Endothelial cell of hepatic sinusoid (primary cell): Measurements from ENCODE around the gene CCL13.

Experiments
- in situ Hi-C: cut with HindIII; loops from 2 replicates; pipeline ENCODE4 v1.10.0; 2017; ENCODE audit warnings: low sequenced_read_pairs

The CCL13 gene

DNA sequence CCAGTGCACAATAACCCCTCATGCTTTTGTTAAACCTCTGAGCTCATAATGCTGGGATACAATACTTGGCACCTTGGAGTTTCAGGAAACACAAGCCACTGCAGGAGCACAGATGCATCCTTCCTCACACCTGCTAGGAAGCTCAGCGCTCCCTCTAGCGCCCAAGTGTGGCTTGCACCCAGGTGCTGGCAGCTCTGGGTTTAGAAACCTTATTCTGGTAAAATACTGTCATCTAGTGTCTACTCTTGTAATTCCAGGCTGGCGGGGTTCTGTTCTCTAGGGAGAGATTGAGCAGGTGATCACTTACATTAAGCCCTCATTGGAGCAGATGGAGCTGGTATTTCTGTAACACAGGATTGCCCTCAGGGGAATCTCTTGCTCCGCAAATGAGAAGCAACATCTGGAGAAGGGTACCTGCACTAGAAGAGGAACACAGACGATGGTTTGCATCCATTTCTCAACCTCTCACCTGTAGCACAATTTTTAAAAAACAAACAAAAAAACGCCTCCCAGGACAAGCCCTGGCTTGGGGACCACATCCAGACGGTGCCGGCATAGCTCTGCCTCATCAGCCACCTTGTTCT lies 5.3 kb downstream of the CCL13 start:
- in situ Hi-C loops = no loop called here

DNA sequence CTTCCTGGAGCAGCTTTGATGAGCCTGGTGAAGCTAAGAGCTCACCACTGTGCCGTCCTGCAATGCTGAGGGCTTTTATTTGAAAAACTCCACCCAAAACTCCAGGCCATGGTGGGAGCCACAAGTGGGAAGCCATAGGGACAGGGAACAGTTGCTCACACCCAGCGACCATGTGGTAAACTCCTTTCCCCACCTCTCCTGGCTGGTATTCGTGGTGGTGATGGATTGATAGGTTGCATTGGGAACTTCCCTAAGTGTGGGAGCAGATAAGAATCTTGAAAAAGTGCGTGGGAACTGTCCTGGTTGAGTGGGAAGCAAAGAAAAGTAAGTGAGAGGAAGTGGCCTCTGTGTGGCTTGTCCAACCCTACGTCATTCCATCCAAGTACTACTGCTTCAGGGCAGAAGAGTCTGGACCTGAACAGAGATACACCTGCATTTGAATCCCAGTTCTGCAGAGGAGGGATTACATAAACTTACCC lies 6.9 kb downstream of the CCL13 start, which contains the start of gene CCL1:
Gene CCL1, minus strand, starts transcription at position 51 of the 479 bp plus-strand sequence. CDS start 72 bp downstream, outside the sequence.
- in situ Hi-C loops = no loop called here

DNA sequence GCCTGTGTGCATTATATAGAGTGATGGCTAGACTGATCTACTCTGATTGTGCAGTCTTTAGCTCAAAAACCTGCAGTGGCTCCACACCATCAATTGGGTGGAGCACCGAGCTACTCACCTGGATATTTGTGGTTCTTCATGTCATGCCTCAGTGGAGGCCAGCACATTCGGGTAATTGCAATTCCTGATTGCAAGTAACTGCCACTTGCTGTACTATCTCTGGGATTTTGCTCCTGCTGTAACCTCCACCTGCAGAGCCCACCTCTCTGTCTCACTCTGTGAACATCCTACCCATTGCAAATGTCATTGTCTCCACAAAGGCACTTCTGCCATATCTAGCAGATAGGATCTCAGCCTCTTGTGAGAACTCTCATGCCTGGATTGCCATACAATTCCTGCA lies 8.5 kb downstream of the CCL13 start:
- in situ Hi-C loops = no loop called here

DNA sequence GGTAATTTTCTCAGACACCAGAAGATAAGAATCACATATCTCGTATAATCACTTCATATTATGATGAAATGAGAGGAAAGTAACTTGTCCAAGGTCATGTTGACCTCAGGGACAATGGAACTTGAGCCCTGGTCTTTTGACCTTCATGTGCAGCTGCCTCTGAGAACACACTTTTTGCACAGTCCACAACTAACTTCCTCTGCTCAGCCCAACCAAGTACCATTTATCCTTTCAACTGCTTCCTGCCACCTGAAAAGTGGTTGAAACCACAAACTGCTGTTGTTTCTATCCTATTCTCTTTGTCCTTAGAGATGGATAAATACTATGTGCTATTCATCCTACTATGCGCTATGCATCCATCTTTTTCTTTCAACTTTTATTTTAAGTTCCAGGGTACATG lies 9.1 kb downstream of the CCL13 start:
- in situ Hi-C loops = no loop called here

DNA sequence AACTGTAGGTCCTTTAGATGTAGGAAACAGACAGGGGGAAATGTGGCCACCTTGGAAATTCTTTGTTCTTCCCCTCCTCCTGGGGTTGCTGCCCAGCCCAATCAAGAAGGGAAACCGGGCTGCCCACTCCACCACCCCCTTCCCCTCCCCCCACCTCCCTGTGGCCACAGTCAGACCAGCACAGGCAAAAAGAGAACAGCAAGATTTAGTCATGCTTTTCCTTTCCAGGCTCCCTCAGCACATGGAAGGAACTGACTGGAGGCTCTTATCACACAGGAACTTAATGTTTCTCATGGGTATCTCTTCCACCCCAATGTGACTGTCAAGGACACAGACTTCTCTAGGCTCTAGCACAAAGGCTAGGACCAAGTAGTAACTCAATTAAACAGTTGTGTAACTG lies 9.7 kb downstream of the CCL13 start:
- in situ Hi-C loops = no loop called here

DNA sequence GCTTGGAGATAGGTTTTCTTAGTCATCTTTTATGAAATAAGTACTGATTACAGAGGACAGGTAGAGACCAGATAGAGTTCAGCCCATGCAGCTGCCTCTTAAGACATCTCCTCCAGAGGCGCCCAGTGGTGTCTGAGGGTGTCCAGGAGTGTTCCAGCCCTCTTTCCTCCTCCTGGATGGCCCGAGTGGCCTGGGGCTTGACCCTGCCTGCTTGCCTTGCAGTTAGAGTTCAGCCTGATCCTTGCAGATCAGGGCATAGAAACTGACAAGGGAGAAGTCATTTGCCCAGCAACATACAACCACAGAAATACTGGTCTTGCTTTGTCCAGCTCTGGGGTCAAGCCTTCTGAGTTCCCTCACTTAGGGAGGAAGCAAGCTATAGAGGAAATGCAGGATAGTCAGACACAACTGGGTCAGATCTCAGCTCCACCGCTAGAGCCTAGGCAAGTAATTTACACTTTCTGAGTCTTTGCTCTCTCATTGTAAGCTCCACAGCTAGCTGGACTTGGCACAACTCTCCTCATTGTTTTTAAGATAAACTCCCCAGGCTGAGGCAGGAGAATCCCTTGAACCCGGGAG lies 10.3 kb downstream of the CCL13 start:
- in situ Hi-C loops = no loop called here

DNA sequence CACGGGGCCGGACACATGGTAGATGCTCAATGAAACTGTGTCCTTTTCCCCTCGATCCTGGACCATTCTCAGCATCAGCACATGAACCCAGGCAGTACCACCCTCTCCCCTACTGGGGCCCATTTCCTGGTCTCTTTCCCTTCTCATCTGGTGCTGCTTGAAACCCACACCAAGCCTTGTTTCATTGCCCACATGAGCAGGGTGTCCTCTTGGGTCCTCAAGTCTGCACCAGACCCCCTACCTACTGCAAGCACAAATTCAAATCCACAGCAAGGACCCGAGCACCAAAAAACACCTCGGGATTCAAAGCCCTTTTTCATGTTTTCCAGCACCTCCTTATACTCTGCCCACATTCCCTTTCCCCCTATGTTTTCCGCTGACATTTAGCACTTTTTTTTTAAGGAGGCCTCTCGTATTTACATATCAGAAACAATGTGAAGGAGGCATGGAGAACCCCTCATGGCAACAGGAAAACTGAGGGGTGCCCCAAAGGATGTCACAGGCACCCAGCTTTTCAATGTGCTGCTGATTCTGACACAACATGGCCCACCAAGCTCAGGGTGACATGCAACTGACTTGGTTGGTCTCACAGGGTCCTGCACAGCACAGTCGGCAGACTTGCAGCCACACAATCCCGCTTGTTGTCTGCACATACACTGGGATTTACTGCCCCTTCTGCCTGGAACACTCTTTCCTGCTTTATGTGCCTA lies 11.4 kb downstream of the CCL13 start:
- in situ Hi-C loops = no loop called here

DNA sequence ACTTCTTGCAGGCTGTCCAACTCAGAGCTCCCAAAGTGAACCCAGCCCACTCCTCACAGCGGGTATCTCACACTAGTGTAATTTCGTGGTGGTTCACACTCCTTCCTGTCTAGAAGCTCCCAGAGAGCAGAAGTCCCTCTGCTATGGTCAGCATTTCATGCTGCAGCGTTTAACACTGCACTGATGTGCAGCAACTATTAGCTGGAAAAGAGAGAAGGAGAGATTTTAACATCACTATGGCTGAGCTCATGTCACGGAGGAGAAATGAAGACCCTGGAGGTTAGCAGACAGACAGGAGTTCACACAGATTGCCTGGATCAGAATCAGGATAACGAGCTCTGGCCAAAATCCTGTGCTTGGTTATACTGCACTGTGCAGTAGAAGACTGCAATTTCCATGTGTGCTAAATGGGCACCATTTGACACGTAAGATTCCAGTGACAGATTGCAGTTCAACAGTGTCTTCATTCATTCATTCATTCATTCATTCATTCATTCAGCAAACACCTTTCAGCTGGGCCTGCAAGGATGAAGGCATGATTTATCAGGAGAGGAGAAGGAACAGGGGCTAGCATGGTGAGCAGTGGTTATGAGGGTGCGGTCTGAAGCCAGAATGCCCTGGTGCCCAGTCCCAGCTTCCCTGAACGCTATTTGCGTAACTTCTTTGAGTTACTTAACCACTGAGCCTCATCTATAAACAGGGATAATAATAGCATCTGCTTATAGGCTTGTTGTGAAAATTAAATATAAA lies 12.1 kb downstream of the CCL13 start:
- in situ Hi-C loops = no loop called here

DNA sequence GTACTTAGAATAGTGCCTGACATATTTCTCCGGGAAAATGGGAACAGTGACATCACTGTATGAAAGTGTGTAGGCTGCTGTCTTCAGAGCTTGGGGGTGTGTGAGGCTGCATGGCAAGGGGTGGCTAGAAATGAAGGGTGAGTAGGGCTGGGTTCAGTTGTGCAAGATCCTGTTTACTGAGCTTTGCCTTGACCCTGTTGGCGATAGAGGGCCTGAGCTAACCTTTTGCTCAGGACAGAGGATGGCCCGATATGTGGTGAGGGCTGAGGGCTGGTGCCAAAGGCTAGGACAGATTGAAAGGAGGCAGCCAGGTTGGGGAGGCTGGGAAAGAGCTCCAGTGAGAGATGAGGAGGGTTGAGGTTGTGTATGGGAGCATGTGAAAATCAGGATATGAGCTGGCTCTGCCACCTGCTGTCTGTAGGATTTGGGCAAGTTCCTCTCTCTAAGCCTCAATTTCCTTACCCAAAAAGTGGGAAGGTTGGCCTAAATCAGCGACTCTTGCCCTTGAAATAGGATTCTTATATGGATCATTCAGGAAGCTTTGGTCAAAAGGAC lies 12.7 kb downstream of the CCL13 start:
- in situ Hi-C loops = no loop called here

DNA sequence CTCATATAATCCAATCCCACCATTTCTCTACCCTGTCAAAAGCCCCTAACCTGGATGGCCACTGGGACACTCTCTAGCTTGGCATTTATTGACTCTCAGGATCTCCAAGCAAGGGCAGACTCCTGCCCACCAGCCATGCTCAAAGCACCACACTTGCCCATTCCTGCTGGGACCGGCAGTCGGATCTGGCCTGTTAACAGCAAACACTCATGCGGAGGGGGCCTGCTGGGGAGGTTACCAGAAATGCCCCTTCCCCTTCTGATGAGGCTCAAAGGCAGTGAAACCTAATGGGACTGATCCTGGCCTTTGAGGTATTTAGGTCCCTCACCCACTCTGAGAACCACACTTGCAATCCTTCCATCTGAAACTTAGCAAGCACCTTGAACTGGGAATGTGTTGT lies 13.3 kb downstream of the CCL13 start:
- in situ Hi-C loops = no loop called here

DNA sequence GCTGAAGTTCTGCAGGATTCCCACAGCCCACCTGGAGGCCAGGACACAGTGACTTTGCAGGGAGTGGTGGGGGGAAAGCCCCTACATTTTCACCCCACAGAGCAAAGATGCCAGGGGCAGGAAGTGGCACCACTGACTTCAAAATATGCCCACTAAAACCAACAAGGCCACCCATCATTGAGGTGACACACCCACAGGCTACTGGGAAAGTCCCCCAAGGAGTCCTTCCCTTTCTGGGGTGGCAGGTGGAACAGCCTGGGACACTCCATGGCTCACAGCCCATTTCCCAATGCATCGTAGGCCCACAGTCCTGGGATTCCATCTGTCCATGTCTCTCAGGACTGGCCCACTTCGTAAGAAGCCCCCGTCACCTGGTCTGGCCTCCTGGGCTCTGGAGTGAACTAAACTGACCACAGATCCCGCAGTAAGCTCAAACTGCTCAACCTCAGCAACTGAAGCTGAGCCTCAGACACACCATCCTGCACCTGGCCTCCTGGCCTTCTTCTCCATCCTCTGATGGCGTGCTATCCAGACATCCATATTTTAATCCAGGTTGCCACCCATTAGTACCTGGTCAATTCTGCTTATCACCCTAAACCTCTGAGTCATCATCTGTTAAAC lies 14.2 kb downstream of the CCL13 start:
- in situ Hi-C loops = no loop called here

DNA sequence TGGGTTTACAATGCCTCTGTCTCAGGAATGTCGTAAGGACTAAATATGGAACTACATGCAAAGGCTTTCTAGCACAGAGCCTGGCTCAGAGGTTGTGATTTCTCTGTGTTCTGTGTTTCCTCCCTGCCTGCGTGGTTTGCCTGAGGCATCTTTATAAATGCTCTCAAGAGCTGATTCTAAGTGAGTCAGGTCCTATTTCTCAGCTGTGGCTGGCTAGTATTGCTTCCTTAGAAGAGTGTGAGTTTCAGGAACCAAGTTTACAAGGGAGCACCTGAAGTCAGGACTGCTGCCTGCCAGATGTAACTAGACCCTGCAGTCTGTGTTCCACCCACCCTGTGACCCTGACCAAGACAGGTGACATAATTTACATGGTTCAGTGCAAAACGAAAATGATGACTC lies 14.7 kb downstream of the CCL13 start:
- in situ Hi-C loops = no loop called here

DNA sequence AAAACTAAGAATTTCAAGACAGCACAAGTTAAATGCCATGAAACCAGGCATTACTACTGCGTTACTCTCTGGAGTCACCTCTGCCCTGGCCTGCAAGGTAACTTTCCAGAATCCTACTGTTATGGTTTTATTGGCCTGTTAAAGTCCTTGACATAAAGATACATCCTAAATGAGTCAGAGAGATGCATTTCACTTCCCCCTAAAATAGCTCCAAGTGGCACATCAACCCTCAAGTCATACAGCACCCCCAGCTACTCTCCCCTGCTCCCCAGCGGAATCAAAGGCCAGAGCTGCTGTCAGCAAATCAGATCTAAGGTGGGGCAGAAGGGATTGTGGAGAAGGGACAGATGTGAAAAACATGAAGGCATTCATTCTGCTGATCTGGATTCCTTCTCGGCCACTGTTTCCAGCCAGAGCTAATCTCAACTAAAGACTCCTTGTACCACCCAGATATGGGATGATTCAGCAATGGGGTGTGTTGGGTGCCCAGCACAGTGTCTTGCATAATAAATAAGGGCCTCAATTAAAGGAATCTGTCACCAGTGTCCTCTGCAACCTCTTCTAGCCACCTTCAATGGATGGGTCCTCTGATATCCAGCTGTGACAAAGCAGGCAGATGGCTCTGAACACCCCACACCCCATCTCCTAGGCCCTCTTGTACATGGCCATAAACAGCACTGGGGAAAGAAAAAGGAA lies 15.3 kb downstream of the CCL13 start:
- in situ Hi-C loops = no loop called here

DNA sequence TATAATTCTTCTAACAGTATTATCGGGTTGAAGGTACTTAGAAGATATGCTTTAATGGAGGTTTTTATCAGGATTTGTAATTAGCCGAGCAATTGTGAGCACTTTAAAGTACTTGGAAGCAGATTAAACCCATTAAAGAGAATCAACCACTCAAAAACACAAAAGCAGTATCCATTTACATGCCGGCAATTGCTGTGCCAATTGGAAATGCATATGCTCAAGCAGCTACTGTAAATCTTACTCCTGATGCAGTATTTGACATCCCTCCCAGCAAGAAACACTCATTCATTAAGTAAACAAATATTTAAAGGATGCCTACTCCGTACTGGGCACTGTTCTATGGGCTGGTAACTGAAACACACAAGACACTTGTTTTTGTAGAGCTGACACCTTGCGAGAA lies 18.2 kb downstream of the CCL13 start:
- in situ Hi-C loops = no loop called here

DNA sequence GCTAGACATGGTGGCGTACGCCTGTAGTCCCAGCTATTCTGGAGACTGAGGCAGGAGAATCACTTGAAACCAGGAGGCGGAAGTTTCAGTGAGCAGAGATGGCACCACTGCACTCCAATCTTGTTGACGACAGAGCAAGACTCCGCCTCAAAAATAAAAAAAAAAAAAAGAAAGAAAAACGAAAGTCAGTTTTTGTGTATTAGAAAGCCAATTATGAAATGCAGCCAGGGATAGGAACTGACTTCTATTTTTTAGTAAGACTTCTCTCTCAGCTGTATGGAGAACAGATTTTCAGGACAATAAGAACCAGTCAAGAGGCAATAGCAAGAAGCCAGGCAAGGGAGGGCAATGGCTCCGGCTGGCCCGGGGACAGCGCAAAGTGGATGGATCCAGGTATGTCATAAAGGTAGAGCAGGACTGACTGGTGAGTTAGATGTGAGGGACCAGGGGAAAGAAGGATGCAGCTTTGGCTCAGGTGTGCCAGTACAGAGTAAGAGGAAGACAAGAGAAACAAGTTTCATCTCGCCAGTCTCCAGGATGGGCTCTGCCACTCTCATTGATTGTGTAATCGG lies 19.2 kb downstream of the CCL13 start:
- in situ Hi-C loops = no loop called here

DNA sequence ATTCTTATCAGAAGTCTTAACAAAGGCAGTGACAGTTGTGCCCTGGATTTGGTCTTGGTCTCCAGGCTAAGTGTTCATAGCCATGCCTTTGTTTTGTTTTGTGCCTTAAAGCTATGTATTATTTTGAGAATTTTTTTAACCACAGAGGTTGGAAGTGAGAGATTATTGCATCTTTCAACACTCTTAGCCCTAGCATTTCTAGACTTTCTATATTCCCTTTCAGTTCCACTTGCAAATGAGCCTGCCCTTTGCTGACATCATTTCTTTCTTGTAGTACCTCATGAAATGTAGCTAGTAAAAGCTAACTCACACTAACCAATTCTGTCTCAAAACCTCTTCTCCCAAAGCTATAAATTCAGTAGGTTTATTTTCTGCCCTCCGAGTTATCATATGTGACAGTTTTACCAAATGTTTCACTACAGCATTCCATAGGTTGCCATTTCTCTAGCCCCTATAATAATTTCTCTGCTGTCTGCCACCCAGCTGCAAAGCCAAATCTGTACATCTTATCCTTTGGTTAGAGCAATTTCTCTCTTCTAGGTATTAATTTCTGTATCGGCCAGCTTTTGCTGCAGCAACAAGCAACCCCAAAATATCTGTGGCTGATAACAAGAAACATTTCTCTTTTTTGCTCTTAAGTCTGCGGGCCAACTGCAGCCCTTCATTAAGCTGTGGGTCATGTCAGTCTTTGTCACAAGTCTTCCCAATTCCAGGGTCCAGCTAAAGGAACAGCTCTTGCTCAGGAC lies 21.0 kb downstream of the CCL13 start:
- in situ Hi-C loops = no loop called here

DNA sequence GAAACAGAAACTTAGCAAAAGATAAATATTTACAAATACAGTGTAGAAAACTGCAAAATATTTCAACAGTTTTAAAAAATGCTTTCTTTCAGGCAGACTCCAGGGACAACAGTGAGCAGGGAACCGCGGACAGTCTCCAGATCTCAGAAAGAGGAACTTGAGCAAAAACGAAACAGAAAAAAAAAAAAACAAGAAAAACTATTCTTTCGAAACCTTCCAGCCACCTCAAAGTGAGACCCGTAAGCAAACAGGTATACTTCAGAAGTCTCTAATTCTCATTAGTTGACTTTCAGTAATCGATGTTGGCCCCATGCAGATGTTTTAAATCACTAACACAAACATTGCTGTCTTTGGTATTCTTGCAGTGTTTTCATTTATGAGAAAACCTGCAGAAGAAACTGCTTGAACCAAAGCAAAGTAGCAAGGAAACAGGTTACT lies 22.4 kb downstream of the CCL13 start:
- in situ Hi-C loops = no loop called here

DNA sequence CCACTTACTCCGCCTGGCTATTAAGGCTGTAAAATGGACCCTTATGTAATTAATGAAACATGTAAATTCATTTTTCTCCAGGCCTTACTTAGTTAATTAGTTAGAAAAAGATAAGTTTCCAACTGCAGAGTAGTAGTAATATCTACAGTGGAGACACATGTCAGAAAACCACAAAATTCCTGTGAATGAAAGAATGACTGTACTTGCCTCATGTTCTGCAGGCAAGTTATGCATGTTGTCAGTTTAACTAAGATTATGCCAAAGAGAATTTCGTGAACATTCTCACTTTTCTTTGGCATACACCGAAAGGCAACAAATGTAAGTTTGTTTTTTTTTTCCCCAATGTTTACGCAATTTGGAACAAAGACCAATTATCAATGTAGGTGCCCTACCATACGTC lies 23.6 kb downstream of the CCL13 start:
- in situ Hi-C loops = no loop called here

DNA sequence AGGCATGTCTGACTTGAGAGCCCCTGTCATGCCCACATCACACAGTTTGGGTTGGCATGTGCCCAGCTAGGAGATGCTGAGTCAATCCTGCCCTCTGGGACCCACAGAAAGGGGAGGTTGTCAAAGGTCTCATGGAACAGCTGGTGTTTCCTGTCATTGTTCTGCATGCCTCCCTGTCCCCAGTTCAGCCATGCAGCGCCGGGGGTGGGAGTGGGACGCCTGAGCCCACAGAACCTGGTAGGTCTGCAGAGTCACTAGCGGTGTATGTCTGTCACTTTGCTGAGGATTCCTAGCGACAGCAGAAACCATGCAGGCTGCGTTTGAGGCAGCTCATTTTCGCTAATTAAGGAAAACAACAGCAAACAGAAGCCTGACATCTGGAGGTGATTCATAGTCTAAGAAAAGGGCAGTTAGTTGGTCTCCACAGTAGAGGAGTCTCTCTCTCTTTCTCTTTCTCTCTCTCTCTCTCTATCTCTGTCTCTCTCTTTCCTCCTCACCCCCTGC lies 26.4 kb downstream of the CCL13 start:
- in situ Hi-C loops = no loop called here
